Muscle of back (tissue), 11 donors: ENCODE measurements around the gene TRIM34. TPM values are rescaled to one million over a fixed set of nuclear protein-coding genes. Genes with fewer than 3 reads are reported as not detected.
"Not testable (repeated sequence)": the region's sequence is repeated elsewhere in the genome, so short reads cannot be mapped to it uniquely, and the experiment has no call there.

Source experiments
- DNase-seq, 3 donors: peaks; one replicate each; pipeline versions ENCODE4 v3.0.0 to v3.0.0-alpha.2; 2013
- polyA plus RNA-seq, 10 donors: library from polyadenylated mRNA; unstranded; fragments of 120-200 nt; gene quantifications; one replicate each; pipeline ENCODE4 v1.2.1, GENCODE V29; 2013; ENCODE audit not compliant: insufficient read length in 10 of 10

The TRIM34 gene
- polyA plus RNA-seq, 10 donors: 3.9 to 6.8 (median 4.7) TPM

GRCh38 chr11:5620651-5621521 lies 3.9 kb upstream of the TRIM34 start:
- no peak for DNase-seq

GRCh38 chr11:5621580-5621979 lies 3.2 kb upstream of the TRIM34 start:
- DNase-seq: no peak

- no peak for DNase-seq
Observed at GRCh38 chr11:5622802-5623201, 2.0 kb upstream of the TRIM34 start.

- DNase-seq: no peak
Observed at GRCh38 chr11:5625281-5625680, 480 bp downstream of the TRIM34 start.

- no peak for DNase-seq
Observed at GRCh38 chr11:5626196-5626595, 1.4 kb downstream of the TRIM34 start.

- no peak for DNase-seq
Observed at GRCh38 chr11:5631417-5631816, 6.6 kb downstream of the TRIM34 start.

GRCh38 chr11:5631969-5632635 lies 7.3 kb downstream of the TRIM34 start:
- no peak for DNase-seq

- no peak for DNase-seq
Observed at GRCh38 chr11:5639953-5640352, 15.2 kb downstream of the TRIM34 start.

- DNase-seq: no peak
Observed at GRCh38 chr11:5643585-5643984, 18.8 kb downstream of the TRIM34 start.

- no peak for DNase-seq
Observed at GRCh38 chr11:5646139-5646538, 21.3 kb downstream of the TRIM34 start.

- DNase-seq: no peak
Observed at GRCh38 chr11:5655474-5655873, 30.7 kb downstream of the TRIM34 start.

- DNase-seq: not testable (repeated sequence)
Observed at GRCh38 chr11:5656956-5657355, 32.2 kb downstream of the TRIM34 start.

- no peak for DNase-seq
Observed at GRCh38 chr11:5658318-5658717, 33.5 kb downstream of the TRIM34 start.

- no peak for DNase-seq
Observed at GRCh38 chr11:5663511-5663910, 38.7 kb downstream of the TRIM34 start.

- no peak for DNase-seq
Observed at GRCh38 chr11:5665051-5665570, 40.3 kb downstream of the TRIM34 start.

- DNase-seq: no peak
Observed at GRCh38 chr11:5665746-5666401, 41.1 kb downstream of the TRIM34 start.

GRCh38 chr11:5666402-5666793 lies 41.6 kb downstream of the TRIM34 start:
- DNase-seq: no peak

- no peak for DNase-seq
Observed at GRCh38 chr11:5671831-5672230, 47.0 kb downstream of the TRIM34 start.

- DNase-seq: no peak
Observed at GRCh38 chr11:5674391-5674790, 49.6 kb downstream of the TRIM34 start.

GRCh38 chr11:5679811-5680210 lies 55.0 kb downstream of the TRIM34 start:
- no peak for DNase-seq

GRCh38 chr11:5682890-5683441 lies 58.2 kb downstream of the TRIM34 start:
- not testable (repeated sequence) for DNase-seq

- DNase-seq: not testable (repeated sequence)
Observed at GRCh38 chr11:5683620-5684019, 58.8 kb downstream of the TRIM34 start.
